Effector memory CD8-positive, alpha-beta T cell (primary cell): ENCODE data around the gene TBL1X.

Source experiments
- ATAC-seq: fragments of 150-1000 bp; cut with Tn5 transposase; replicated peaks from 2 replicates; pipeline ENCODE4 v1.10.0; 2021; ENCODE audit warnings: mild to moderate bottlenecking, moderate library complexity
- DNase-seq, 3 experiments: peaks; one replicate each; pipeline ENCODE4 v3.0.0; 2021
- H3K27ac Mint-ChIP-seq, 2 donors: one replicate each; pipeline ENCODE4 v1.8.0; 2022; ENCODE audit warnings: mild to moderate bottlenecking in 2 of 2, mixed read lengths in 2 of 2, moderate library complexity in 2 of 2
- H3K27me3 Mint-ChIP-seq, 2 donors: one replicate each; pipeline ENCODE4 v1.8.0; 2022; ENCODE audit warnings: mixed read lengths in 2 of 2
- H3K36me3 Mint-ChIP-seq: one replicate; pipeline ENCODE4 v1.8.0; 2022; ENCODE audit warnings: mild to moderate bottlenecking, moderate library complexity, mixed read lengths; ENCODE audit not compliant: insufficient read depth
- H3K4me1 Mint-ChIP-seq, 2 donors: one replicate each; pipeline ENCODE4 v1.8.0; 2022; ENCODE audit warnings: low read depth in 2 of 2, mixed read lengths in 2 of 2
- H3K4me3 Mint-ChIP-seq, 2 donors: one replicate each; pipeline ENCODE4 v1.8.0; 2022; ENCODE audit warnings: mild to moderate bottlenecking in 2 of 2, mixed read lengths in 2 of 2, moderate library complexity in 2 of 2
- H3K9me3 Mint-ChIP-seq, 2 donors: one replicate each; pipeline ENCODE4 v1.8.0; 2022; ENCODE audit warnings: mixed read lengths in 2 of 2

The TBL1X gene

GRCh38 chrX:9670136-9670814, 205.4 kb downstream of the TBL1X start:
- H3K4me3 Mint-ChIP-seq, result no peak overlapping the region
- peaks cover 0 to 3% of the 10 kb centered on the region in 2 donors for H3K4me1 Mint-ChIP-seq
- H3K9me3 Mint-ChIP-seq, result no peaks in the 10 kb centered on the region
- no peak overlapping the region for H3K27ac Mint-ChIP-seq
- ATAC-seq, result no peak
- DNase-seq, result no peak
- H3K36me3 Mint-ChIP-seq, result peaks cover 3% of the 10 kb centered on the region
- no peaks in the 10 kb centered on the region for H3K27me3 Mint-ChIP-seq

GRCh38 chrX:9671998-9672397, 207.1 kb downstream of the TBL1X start:
- Mint-ChIP-seq H3K36me3 (peaks cover 8% of the 10 kb centered on the region), H3K9me3 (no peaks in the 10 kb centered on the region), H3K27me3 (no peaks in the 10 kb centered on the region), H3K27ac (peak overlapping the region; percentile 3 to 4), H3K4me1 (peaks cover 3 to 6% of the 10 kb centered on the region in 2 donors), H3K4me3 (no peak overlapping the region)
- DNase-seq, result no peak
- ATAC-seq, result no peak

GRCh38 chrX:9676306-9676705, 211.4 kb downstream of the TBL1X start:
- H3K27me3 Mint-ChIP-seq, result no peaks in the 10 kb centered on the region
- DNase-seq (no peak), ATAC-seq (no peak)
- no peak overlapping the region for H3K4me3 Mint-ChIP-seq
- H3K27ac Mint-ChIP-seq, result peak overlapping the region; percentile 59 to 82
- no peaks in the 10 kb centered on the region for H3K9me3 Mint-ChIP-seq
- peaks cover 8% of the 10 kb centered on the region for H3K36me3 Mint-ChIP-seq
- peaks cover 15 to 19% of the 10 kb centered on the region in 2 donors for H3K4me1 Mint-ChIP-seq

DNA sequence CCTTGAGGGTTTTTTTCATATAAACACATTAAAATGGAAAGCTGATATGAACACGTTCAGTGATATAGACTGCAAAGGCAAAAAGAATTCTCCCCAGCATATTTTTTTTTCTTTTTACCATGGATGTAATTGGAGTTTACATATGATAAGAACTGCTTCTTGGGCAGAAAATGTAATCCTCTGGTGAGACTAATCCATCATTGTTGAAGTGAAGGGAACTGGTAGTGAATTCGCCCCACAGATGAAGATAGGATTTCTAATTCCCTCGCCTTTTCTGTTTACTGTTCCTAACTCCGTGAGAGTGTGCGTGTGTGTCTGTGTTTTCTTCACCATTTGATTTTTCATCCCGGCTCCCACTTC, 211.9 kb downstream of the TBL1X start:
- peaks cover 11% of the 10 kb centered on the region for H3K36me3 Mint-ChIP-seq
- H3K27ac Mint-ChIP-seq, result peak overlapping the region; percentile 82 to 89
- H3K4me1 Mint-ChIP-seq, result peaks cover 15 to 19% of the 10 kb centered on the region in 2 donors
- ATAC-seq (no peak), DNase-seq (no peak)
- no peaks in the 10 kb centered on the region for H3K27me3 Mint-ChIP-seq
- H3K4me3 Mint-ChIP-seq, result no peak overlapping the region
- no peaks in the 10 kb centered on the region for H3K9me3 Mint-ChIP-seq

DNA sequence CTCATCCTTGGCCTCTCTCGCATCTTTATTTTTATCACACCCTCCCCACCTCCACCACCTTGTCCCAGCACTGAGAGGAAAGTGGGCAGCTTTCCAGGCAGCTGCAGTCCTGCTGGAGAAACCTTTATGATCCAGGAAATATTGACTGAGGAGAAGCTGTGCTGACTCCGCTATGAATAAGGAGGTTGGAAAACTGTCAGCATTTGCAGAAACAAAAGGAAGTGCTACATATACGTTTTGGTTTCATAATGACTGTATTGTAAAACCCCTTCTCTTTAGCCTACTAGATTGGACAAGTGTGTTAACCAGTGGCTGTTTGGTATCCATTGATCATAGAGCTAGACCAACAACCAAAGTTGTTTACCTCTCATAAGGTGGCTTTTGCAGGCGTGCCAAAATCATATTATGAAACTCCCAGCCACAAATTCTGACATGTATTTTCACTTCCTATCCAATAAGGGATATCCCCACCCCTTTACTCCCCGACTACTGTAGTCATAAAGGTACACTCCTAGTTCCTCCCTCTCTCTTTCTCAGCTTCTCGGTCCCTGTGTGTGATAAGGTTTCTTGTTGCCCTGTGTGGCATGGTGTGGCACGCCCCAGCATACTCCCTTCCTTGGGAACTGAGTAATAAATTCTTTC, 212.4 kb downstream of the TBL1X start:
- peaks cover 19% of the 10 kb centered on the region in 2 donors for H3K4me1 Mint-ChIP-seq
- H3K27ac Mint-ChIP-seq, result peak overlapping the region; percentile 82 to 89
- H3K9me3 Mint-ChIP-seq, result no peaks in the 10 kb centered on the region
- H3K36me3 Mint-ChIP-seq, result peaks cover 12% of the 10 kb centered on the region
- ATAC-seq (peak; percentile 94), DNase-seq (peak; percentile 1 to 3 (median 1))
- H3K4me3 Mint-ChIP-seq, result no peak overlapping the region
- H3K27me3 Mint-ChIP-seq, result no peaks in the 10 kb centered on the region

- peak overlapping the region; percentile 82 to 89 for H3K27ac Mint-ChIP-seq
- peaks cover 12% of the 10 kb centered on the region for H3K36me3 Mint-ChIP-seq
- no peaks in the 10 kb centered on the region for H3K27me3 Mint-ChIP-seq
- ATAC-seq (no peak), DNase-seq (no peak)
- H3K9me3 Mint-ChIP-seq, result no peaks in the 10 kb centered on the region
- peaks cover 16 to 20% of the 10 kb centered on the region in 2 donors for H3K4me1 Mint-ChIP-seq
- H3K4me3 Mint-ChIP-seq, result no peak overlapping the region
Measured at GRCh38 chrX:9678215-9678965, 213.5 kb downstream of the TBL1X start.

DNA sequence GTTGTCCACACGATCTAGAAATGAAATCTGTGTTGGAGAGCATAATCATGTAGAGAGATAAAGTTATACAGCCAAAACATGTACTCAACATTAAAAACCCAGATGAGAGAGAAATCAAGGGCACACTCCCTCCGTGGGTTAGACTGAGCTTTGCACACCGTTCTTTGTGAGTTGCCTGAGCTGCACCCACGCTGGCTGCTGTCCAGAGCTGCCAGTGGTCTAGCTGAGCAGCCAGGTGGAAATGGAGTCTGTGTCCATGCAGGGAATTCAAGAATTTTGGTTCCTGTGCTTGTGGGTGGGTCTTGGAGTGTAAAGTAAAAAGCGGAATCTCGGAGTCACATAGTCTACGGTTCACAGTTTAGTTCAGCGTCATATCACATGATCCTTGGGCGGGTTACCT, 216.2 kb downstream of the TBL1X start:
- H3K36me3 Mint-ChIP-seq, result peaks cover 18% of the 10 kb centered on the region
- no peaks in the 10 kb centered on the region for H3K9me3 Mint-ChIP-seq
- no peaks in the 10 kb centered on the region for H3K27me3 Mint-ChIP-seq
- no peak for ATAC-seq
- no peak overlapping the region for H3K27ac Mint-ChIP-seq
- no peak for DNase-seq
- H3K4me1 Mint-ChIP-seq, result peaks cover 16 to 20% of the 10 kb centered on the region in 2 donors
- H3K4me3 Mint-ChIP-seq, result no peak overlapping the region

DNA sequence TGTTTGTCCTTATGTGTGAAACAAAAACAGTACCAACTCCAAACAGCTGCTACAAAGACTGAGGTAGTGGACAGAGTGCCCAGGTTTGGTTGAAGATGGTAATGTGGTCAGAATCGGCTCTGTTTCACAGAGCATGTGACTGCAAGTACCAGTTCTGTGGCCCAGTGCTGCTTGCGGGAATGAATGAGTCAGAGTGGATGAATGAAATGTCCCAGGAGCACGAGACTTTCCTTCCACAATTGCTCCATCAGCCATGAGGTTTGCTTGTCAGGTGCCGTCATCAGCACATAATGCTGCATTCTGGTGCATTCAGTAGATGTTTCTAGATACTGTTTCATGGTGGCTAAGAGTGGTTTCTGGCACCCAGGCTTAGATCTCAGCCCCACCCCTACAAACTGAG, 216.6 kb downstream of the TBL1X start:
- Mint-ChIP-seq H3K27me3 (no peaks in the 10 kb centered on the region), H3K4me1 (peaks cover 16 to 20% of the 10 kb centered on the region in 2 donors), H3K27ac (no peak overlapping the region), H3K9me3 (no peaks in the 10 kb centered on the region), H3K4me3 (no peak overlapping the region), H3K36me3 (peaks cover 18% of the 10 kb centered on the region)
- ATAC-seq, result no peak
- DNase-seq, result no peak

GRCh38 chrX:9682456-9682855, 217.6 kb downstream of the TBL1X start:
- Mint-ChIP-seq H3K36me3 (peaks cover 18% of the 10 kb centered on the region), H3K4me3 (no peak overlapping the region), H3K27ac (no peak overlapping the region), H3K9me3 (no peaks in the 10 kb centered on the region), H3K4me1 (peaks cover 9 to 13% of the 10 kb centered on the region in 2 donors), H3K27me3 (no peaks in the 10 kb centered on the region)
- ATAC-seq (no peak), DNase-seq (no peak)

- ATAC-seq (no peak), DNase-seq (no peak)
- Mint-ChIP-seq H3K4me3 (no peak overlapping the region), H3K27me3 (no peaks in the 10 kb centered on the region), H3K4me1 (peaks cover 5 to 9% of the 10 kb centered on the region in 2 donors), H3K36me3 (peaks cover 18% of the 10 kb centered on the region), H3K27ac (no peak overlapping the region), H3K9me3 (no peaks in the 10 kb centered on the region)
Measured at GRCh38 chrX:9682861-9683260, 218.0 kb downstream of the TBL1X start.

DNA sequence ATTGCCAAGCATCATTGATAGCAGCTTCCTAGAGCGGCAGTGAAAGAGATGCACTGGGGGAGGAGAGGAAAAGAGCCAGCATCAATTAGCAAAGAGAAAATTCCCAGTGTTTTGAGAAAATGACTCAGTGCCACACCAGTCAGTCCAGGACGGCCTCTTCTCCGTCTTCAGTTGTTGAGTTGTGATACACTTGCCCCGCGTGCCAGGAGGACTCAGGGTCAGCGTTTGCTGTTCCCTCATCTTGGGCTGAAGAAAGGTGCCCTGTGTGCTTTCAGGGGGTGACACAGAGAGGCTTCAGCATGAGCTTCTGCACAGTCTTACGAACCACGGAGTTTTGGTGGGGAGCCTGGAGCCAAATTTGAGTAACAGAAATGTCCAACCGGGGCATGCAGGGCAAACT, 218.5 kb downstream of the TBL1X start:
- Mint-ChIP-seq H3K4me1 (peaks cover 2 to 6% of the 10 kb centered on the region in 2 donors), H3K27me3 (no peaks in the 10 kb centered on the region), H3K4me3 (no peak overlapping the region), H3K36me3 (peaks cover 18% of the 10 kb centered on the region), H3K27ac (no peak overlapping the region), H3K9me3 (no peaks in the 10 kb centered on the region)
- DNase-seq, result no peak
- ATAC-seq, result no peak

- Mint-ChIP-seq H3K27ac (peak overlapping the region in 1 of 2 donors; percentile 38), H3K4me3 (no peak overlapping the region), H3K36me3 (peaks cover 26% of the 10 kb centered on the region), H3K9me3 (no peaks in the 10 kb centered on the region), H3K4me1 (no peaks in the 10 kb centered on the region), H3K27me3 (no peaks in the 10 kb centered on the region)
- DNase-seq (no peak), ATAC-seq (no peak)
Measured at GRCh38 chrX:9687899-9688298, 223.0 kb downstream of the TBL1X start.

- peaks cover 31% of the 10 kb centered on the region for H3K36me3 Mint-ChIP-seq
- DNase-seq, result no peak
- ATAC-seq, result no peak
- no peak overlapping the region for H3K4me3 Mint-ChIP-seq
- H3K4me1 Mint-ChIP-seq, result no peaks in the 10 kb centered on the region
- H3K27me3 Mint-ChIP-seq, result no peaks in the 10 kb centered on the region
- H3K9me3 Mint-ChIP-seq, result no peaks in the 10 kb centered on the region
- H3K27ac Mint-ChIP-seq, result no peak overlapping the region
Measured at GRCh38 chrX:9688833-9689232, 224.0 kb downstream of the TBL1X start.

DNA sequence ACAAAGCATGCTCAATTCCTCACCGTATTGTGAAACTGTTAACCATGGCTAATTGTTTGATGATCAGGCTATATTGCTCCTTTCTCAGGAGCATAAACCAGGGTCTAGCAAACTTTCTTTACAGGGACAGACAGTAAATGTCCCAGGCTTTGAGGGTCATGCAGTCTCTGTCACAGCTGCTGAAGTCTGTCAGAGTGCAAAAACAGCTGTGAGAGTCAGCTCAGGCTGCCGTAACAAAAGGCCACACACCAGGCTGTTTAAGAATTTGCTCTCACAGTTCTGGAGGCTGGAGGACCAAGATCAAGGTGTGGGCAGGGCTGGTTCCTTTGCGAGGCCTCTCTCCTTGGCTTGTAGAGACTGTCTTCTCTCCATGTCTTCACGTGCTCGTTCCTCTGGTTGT, 225.2 kb downstream of the TBL1X start:
- H3K27ac Mint-ChIP-seq, result no peak overlapping the region
- H3K9me3 Mint-ChIP-seq, result no peaks in the 10 kb centered on the region
- DNase-seq (no peak), ATAC-seq (no peak)
- H3K27me3 Mint-ChIP-seq, result no peaks in the 10 kb centered on the region
- peaks cover 38% of the 10 kb centered on the region for H3K36me3 Mint-ChIP-seq
- no peaks in the 10 kb centered on the region for H3K4me1 Mint-ChIP-seq
- no peak overlapping the region for H3K4me3 Mint-ChIP-seq
